HepG2 (cell line): ENCODE data around the gene VPS9D1. TPM values are rescaled to one million over a fixed set of nuclear protein-coding genes. Genes with fewer than 3 reads are reported as not detected.

ENCODE experiments used
- CAMTA2 ChIP-seq: sonication (generic); formaldehyde crosslinking; IDR thresholded peaks from 2 replicates; pipeline ENCODE4 v1.4.0; 2020; ENCODE audit warnings: mild to moderate bottlenecking, missing genetic modification reagents, borderline replicate concordance
- CBFB ChIP-seq: sonication (generic); formaldehyde crosslinking; IDR thresholded peaks from 2 replicates; pipeline ENCODE4 v1.4.0; 2020; ENCODE audit warnings: missing genetic modification reagents
- EEA1 ChIP-seq: sonication (generic); formaldehyde crosslinking; IDR thresholded peaks from 2 replicates; pipeline ENCODE4 v1.5.1; 2020; ENCODE audit warnings: mild to moderate bottlenecking, missing genetic modification reagents, borderline replicate concordance
- HDAC6 ChIP-seq: fragments of 200-600 bp; sonication (generic); IDR thresholded peaks from 2 replicates; pipeline ENCODE4 v1.7.0; 2017; ENCODE audit warnings: mild to moderate bottlenecking, antibody characterized with exemption, low read length, low read depth
- KLF6 ChIP-seq: IDR thresholded peaks from 2 replicates; pipeline ENCODE4 v1.8.0; 2016; ENCODE audit warnings: missing biosample characterization, missing genetic modification reagents
- MBNL3 ChIP-seq: fragments of 250-450 bp; sonication (Bioruptor Pico); conservative IDR thresholded peaks from 2 replicates; pipeline ENCODE4 v1.8.0; 2022; ENCODE audit warnings: mild to moderate bottlenecking, inconsistent platforms
- MXI1 ChIP-seq: IDR thresholded peaks from 3 replicates; pipeline ENCODE4 v1.6.1; 2012; ENCODE audit warnings: low read depth, low read length, inconsistent platforms, borderline replicate concordance
- PHF20 ChIP-seq: sonication (generic); formaldehyde crosslinking; IDR thresholded peaks from 2 replicates; pipeline ENCODE4 v1.5.0; 2020; ENCODE audit warnings: mild to moderate bottlenecking, missing genetic modification reagents
- RARA ChIP-seq: IDR thresholded peaks from 2 replicates; pipeline ENCODE4 v1.6.1; 2016; ENCODE audit warnings: missing genetic modification reagents, missing compliant biosample characterization
- RCOR2 ChIP-seq: IDR thresholded peaks from 2 replicates; pipeline ENCODE4 v1.6.1; 2016; ENCODE audit warnings: missing biosample characterization, missing genetic modification reagents
- ZBTB20 ChIP-seq: sonication (generic); formaldehyde crosslinking; IDR thresholded peaks from 2 replicates; pipeline ENCODE4 v1.8.1; 2023; ENCODE audit warnings: missing genetic modification reagents, low read depth, mild to moderate bottlenecking, borderline replicate concordance
- ZMYM4 ChIP-seq: sonication (generic); formaldehyde crosslinking; IDR thresholded peaks from 2 replicates; pipeline ENCODE4 v1.8.1; 2023; ENCODE audit warnings: mild to moderate bottlenecking, missing genetic modification reagents
- ZNF367 ChIP-seq: sonication (generic); formaldehyde crosslinking; IDR thresholded peaks from 2 replicates; pipeline ENCODE4 v1.4.0; 2020; ENCODE audit warnings: missing genetic modification reagents, borderline replicate concordance
- ZNF619 ChIP-seq: sonication (generic); formaldehyde crosslinking; IDR thresholded peaks from 2 replicates; pipeline ENCODE4 v1.4.0; 2020; ENCODE audit warnings: mild to moderate bottlenecking, missing genetic modification reagents
- ZNF674 ChIP-seq: sonication (generic); formaldehyde crosslinking; IDR thresholded peaks from 2 replicates; pipeline ENCODE4 v1.5.0; 2020; ENCODE audit warnings: low read depth, mild to moderate bottlenecking, missing genetic modification reagents
- ZSCAN29 ChIP-seq: sonication (generic); formaldehyde crosslinking; conservative IDR thresholded peaks from 2 replicates; pipeline ENCODE4 v1.4.0; 2020; ENCODE audit warnings: mild to moderate bottlenecking, missing genetic modification reagents
- polyA plus RNA-seq, 8 experiments: library from polyadenylated mRNA; depleted of rRNA in 3 of 8; stranded (reverse) in 7 of 8; unstranded in 1 of 8; fragments of >200 nt; fragmentation: Illumina TruSeq in 4 of 8; extraction: Trizol in 4 of 8; gene quantifications; 2 replicates each; pipeline versions ENCODE4 v1.2.1 to v1.2.3, GENCODE V29; 2011 to 2016; ENCODE audit warnings: low read depth in 4 of 8, missing spikeins in 1 of 8, mixed read lengths in 1 of 8; ENCODE audit not compliant: insufficient read depth in 1 of 8
- total RNA-seq, 5 experiments: library from RNA; depleted of rRNA; stranded (reverse); fragments of >200 nt; fragmentation: Illumina TruSeq; extraction: Trizol; gene quantifications; 2 replicates each; pipeline ENCODE4 v1.2.3, GENCODE V29; 2016; ENCODE audit warnings: low read depth in 1 of 5
- TF ChIP-seq, protein P1 (sequence below): sonication (generic); formaldehyde crosslinking; IDR thresholded peaks from 2 replicates; pipeline ENCODE4 v1.9.0; 2021; ENCODE audit warnings: missing genetic modification reagents, borderline replicate concordance
- TF ChIP-seq, protein P2 (sequence below): sonication (generic); formaldehyde crosslinking; IDR thresholded peaks from 2 replicates; pipeline ENCODE4 v1.5.1; 2020; ENCODE audit warnings: missing genetic modification reagents, mild to moderate bottlenecking, borderline replicate concordance
- TF ChIP-seq, protein P3 (sequence below): sonication (generic); formaldehyde crosslinking; IDR thresholded peaks from 2 replicates; pipeline ENCODE4 v1.4.0; 2020; ENCODE audit warnings: missing genetic modification reagents
- TF ChIP-seq, protein P4 (sequence below): sonication (generic); IDR thresholded peaks from 2 replicates; pipeline ENCODE4 v1.6.1; 2016; ENCODE audit warnings: low read depth, borderline replicate concordance

VPS9D1 gene
- total and polyA plus RNA-seq, 2 of the 13 experiments (the other 11 are each of a cell fraction or from before 2014, with no cell fraction given): 10.1 to 13.2 TPM

DNA sequence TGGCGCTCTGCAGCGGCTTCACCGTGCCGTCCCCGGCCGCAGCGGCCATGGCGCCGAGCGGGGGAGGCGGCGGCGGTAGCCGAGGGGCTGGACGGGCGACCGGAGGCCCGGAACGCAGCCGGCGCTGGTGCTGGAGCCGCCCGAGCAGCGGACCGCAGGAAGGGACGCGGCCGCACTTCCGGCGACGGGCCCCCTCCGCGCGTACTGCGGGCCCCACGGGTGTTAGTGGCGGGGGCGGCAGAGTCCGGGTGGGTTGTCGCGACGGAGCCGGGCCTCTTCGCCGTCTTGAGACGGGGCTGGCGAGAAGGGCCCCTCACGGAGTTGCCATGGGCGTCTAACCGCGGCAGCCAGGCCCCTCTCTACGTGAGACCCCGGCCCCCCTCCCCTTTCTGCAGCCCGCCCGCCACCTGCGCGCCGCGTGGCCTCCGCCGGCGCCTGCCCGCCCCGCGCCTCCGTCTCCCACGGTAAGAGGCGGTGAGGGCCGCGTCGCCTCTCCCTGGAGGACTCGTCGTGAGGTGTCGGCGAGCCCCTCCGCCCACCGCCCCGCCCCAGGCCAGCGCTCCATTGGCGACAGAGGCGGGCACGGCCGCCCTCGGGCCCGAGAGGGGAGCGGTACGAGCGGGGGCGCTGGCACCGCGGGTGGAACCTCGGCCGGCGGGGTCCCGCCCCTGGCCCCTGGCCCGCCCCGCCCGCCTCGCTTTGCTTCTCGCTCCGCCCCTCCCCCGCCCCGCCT is at the start of gene VPS9D1, which contains the start of gene ZNF276 (continued):
- TF ChIP-seq CAMTA2 (CRISPR knock-in tag): no peak
- no peak for TF ChIP-seq ZNF619 (CRISPR knock-in tag)
- TF ChIP-seq KLF6: peak; percentile 22; the same call in 1 of the 2 replicates
- TF ChIP-seq MXI1: peak; percentile 69; the same call in 2 of the 3 replicates
- peak; percentile 92 for TF ChIP-seq PHF20 (CRISPR knock-in tag)
- TF ChIP-seq ZNF367 (CRISPR knock-in tag): no peak
- TF ChIP-seq EEA1 (CRISPR knock-in tag): peak; percentile 94; the same call in 1 of the 2 replicates
- TF ChIP-seq, protein P1, sequence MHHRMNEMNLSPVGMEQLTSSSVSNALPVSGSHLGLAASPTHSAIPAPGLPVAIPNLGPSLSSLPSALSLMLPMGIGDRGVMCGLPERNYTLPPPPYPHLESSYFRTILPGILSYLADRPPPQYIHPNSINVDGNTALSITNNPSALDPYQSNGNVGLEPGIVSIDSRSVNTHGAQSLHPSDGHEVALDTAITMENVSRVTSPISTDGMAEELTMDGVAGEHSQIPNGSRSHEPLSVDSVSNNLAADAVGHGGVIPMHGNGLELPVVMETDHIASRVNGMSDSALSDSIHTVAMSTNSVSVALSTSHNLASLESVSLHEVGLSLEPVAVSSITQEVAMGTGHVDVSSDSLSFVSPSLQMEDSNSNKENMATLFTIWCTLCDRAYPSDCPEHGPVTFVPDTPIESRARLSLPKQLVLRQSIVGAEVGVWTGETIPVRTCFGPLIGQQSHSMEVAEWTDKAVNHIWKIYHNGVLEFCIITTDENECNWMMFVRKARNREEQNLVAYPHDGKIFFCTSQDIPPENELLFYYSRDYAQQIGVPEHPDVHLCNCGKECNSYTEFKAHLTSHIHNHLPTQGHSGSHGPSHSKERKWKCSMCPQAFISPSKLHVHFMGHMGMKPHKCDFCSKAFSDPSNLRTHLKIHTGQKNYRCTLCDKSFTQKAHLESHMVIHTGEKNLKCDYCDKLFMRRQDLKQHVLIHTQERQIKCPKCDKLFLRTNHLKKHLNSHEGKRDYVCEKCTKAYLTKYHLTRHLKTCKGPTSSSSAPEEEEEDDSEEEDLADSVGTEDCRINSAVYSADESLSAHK (CRISPR knock-in tag): no peak
- no peak for TF ChIP-seq MBNL3 (CRISPR knock-in tag)
- TF ChIP-seq, protein P2, sequence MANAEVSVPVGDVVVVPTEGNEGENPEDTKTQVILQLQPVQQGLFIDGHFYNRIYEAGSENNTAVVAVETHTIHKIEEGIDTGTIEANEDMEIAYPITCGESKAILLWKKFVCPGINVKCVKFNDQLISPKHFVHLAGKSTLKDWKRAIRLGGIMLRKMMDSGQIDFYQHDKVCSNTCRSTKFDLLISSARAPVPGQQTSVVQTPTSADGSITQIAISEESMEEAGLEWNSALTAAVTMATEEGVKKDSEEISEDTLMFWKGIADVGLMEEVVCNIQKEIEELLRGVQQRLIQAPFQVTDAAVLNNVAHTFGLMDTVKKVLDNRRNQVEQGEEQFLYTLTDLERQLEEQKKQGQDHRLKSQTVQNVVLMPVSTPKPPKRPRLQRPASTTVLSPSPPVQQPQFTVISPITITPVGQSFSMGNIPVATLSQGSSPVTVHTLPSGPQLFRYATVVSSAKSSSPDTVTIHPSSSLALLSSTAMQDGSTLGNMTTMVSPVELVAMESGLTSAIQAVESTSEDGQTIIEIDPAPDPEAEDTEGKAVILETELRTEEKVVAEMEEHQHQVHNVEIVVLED: peak; percentile 83
- no peak for TF ChIP-seq HDAC6
- TF ChIP-seq, protein P3, sequence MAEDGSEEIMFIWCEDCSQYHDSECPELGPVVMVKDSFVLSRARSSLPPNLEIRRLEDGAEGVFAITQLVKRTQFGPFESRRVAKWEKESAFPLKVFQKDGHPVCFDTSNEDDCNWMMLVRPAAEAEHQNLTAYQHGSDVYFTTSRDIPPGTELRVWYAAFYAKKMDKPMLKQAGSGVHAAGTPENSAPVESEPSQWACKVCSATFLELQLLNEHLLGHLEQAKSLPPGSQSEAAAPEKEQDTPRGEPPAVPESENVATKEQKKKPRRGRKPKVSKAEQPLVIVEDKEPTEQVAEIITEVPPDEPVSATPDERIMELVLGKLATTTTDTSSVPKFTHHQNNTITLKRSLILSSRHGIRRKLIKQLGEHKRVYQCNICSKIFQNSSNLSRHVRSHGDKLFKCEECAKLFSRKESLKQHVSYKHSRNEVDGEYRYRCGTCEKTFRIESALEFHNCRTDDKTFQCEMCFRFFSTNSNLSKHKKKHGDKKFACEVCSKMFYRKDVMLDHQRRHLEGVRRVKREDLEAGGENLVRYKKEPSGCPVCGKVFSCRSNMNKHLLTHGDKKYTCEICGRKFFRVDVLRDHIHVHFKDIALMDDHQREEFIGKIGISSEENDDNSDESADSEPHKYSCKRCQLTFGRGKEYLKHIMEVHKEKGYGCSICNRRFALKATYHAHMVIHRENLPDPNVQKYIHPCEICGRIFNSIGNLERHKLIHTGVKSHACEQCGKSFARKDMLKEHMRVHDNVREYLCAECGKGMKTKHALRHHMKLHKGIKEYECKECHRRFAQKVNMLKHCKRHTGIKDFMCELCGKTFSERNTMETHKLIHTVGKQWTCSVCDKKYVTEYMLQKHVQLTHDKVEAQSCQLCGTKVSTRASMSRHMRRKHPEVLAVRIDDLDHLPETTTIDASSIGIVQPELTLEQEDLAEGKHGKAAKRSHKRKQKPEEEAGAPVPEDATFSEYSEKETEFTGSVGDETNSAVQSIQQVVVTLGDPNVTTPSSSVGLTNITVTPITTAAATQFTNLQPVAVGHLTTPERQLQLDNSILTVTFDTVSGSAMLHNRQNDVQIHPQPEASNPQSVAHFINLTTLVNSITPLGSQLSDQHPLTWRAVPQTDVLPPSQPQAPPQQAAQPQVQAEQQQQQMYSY: no peak
- peak; percentile 60; the same call in 1 of the 2 replicates for TF ChIP-seq ZSCAN29 (CRISPR knock-in tag)
- TF ChIP-seq ZBTB20: peak; percentile 68
- TF ChIP-seq, protein P4, sequence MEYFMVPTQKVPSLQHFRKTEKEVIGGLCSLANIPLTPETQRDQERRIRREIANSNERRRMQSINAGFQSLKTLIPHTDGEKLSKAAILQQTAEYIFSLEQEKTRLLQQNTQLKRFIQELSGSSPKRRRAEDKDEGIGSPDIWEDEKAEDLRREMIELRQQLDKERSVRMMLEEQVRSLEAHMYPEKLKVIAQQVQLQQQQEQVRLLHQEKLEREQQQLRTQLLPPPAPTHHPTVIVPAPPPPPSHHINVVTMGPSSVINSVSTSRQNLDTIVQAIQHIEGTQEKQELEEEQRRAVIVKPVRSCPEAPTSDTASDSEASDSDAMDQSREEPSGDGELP: peak; percentile 38; the same call in 1 of the 2 replicates
- peak; percentile 76 for TF ChIP-seq CBFB (CRISPR knock-in tag)
- TF ChIP-seq RCOR2 (CRISPR knock-in tag): no peak
- TF ChIP-seq ZMYM4 (CRISPR knock-in tag): peak; percentile 45; the same call in 1 of the 2 replicates
- peak; percentile 18; the same call in 1 of the 2 replicates for TF ChIP-seq RARA (CRISPR knock-in tag)
- TF ChIP-seq ZNF674 (CRISPR knock-in tag): no peak
